LNCaP clone FGC (cell line): ENCODE measurements around the gene MRPS18B.
A peak's percentile ranks its signal among the peaks of the same experiment; 100 is the strongest.

Experiments
- DNase-seq: peaks from one replicate; pipeline ENCODE4 v3.0.0-alpha.2; 2011; ENCODE audit warnings: low read depth
- H3K4me3 ChIP-seq: 2 replicates; pipeline ENCODE4 v1.5.1; 2011; ENCODE audit warnings: mild to moderate bottlenecking, low read depth, low read length, control low read depth
- TF ChIP-seq, protein P1 (sequence below): IDR thresholded peaks from 2 replicates; pipeline ENCODE4 v1.5.1; 2012; ENCODE audit warnings: mild to moderate bottlenecking; ENCODE audit not compliant: control insufficient read depth, insufficient read depth; ENCODE audit errors: extremely low read depth

The MRPS18B gene

DNA sequence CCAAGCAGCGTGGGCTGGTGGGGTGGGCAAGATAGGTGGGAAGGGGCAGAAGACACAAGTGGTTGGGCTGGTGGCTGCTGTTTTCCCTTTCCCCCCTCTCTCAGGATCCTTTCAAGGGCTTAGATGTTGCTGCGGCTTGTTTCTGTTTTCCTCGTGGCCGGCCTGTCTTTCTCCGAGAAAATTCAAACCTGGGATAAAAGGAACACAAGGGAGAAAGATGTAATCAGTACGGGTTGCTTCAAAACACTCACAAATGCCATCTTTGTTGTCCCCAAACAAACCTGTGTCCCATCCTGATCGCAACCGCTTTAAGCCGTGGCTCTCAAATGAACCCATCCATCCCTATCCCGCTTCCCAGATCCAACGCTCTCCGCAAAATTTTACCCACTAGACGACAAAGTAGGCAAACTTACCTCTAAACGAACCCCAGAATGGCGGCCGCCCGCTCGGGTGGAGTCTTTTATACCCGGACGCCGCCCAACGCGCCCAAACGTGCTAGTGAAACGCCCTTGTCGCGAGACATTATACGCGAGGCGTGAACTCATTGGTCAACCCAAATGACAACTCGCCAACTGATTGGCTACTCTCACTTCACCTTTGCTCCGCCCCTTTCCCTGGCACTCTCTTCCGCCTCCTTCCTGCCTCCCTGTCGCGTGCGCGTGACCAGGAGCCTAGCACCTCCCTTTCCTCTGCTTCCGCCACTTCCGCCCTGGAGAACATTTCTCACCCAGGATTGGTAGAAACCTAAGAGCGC lies 652 bp upstream of the MRPS18B start, which contains the start of gene PPP1R10:
Gene PPP1R10 (minus strand): TSS at position 433 of the 754 bp plus-strand sequence. CDS start 7,299 bp downstream, outside the sequence.
- H3K4me3 ChIP-seq = peak within 1 kb of the TSS; percentile 79
- TF ChIP-seq, protein P1, sequence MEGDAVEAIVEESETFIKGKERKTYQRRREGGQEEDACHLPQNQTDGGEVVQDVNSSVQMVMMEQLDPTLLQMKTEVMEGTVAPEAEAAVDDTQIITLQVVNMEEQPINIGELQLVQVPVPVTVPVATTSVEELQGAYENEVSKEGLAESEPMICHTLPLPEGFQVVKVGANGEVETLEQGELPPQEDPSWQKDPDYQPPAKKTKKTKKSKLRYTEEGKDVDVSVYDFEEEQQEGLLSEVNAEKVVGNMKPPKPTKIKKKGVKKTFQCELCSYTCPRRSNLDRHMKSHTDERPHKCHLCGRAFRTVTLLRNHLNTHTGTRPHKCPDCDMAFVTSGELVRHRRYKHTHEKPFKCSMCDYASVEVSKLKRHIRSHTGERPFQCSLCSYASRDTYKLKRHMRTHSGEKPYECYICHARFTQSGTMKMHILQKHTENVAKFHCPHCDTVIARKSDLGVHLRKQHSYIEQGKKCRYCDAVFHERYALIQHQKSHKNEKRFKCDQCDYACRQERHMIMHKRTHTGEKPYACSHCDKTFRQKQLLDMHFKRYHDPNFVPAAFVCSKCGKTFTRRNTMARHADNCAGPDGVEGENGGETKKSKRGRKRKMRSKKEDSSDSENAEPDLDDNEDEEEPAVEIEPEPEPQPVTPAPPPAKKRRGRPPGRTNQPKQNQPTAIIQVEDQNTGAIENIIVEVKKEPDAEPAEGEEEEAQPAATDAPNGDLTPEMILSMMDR = no peak
- DNase-seq = peak; percentile 100

GRCh38 chr6:30618270-30618797 lies 694 bp downstream of the MRPS18B start:
- TF ChIP-seq, protein P1 = no peak
- peak overlapping the region; percentile 79 for H3K4me3 ChIP-seq
- no peak for DNase-seq

GRCh38 chr6:30619561-30619960 lies 1.9 kb downstream of the MRPS18B start:
- TF ChIP-seq, protein P1 = no peak
- no peak for DNase-seq
- no peak overlapping the region for H3K4me3 ChIP-seq

- H3K4me3 ChIP-seq = no peak overlapping the region
- TF ChIP-seq, protein P1 = no peak
- DNase-seq = no peak
These were observed 7.9 kb downstream of the MRPS18B start for GRCh38 chr6:30625511-30625910.

DNA sequence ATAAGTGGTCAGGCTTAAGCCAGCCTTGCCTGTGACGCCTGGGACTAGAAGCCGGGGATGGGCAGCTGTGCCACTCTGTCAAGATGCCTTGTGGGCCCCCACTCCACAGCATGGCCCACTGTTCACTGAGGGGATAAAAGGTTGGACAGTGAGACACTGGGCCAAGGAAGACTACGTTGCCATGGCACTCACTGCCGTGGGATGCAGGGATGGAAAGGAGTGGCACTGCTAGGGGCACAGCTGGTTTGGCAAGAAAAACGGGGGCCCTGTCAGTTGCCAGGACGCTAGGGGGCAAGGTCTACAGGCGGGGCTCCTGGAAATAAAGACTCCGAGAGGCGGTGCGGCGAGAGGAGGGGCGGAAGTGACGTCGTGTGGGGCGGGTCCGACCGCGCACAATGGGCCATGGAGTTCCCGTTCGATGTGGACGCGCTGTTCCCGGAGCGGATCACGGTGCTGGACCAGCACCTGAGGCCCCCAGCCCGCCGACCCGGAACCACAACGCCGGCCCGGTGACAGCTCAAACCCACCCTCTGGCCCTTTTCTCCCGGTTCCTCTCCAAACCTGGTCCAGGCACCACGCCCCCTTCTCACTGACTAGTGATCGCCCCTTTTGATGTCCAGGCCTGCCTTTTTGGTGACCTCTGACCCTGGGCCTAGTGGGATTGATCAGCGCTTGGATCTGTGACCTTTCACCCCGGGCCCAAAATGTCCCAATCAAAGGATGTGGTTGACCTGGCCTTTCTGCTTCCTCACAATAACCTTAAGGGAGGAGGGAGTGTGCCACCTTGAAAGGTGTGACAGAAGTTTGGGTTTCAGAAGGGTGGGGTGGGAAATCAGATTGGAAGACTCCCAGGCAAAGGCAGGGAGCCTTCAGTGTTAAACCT lies 9.1 kb downstream of the MRPS18B start, which contains the start of gene ATAT1:
Gene ATAT1 (plus strand): TSS at position 391 of the 883 bp plus-strand sequence.
- H3K4me3 ChIP-seq = peak within 1 kb of the TSS; percentile 83
- no peak for DNase-seq
- TF ChIP-seq, protein P1 = 0 out of 2 replicates have a peak, but pooled peaks have one; percentile 21

DNA sequence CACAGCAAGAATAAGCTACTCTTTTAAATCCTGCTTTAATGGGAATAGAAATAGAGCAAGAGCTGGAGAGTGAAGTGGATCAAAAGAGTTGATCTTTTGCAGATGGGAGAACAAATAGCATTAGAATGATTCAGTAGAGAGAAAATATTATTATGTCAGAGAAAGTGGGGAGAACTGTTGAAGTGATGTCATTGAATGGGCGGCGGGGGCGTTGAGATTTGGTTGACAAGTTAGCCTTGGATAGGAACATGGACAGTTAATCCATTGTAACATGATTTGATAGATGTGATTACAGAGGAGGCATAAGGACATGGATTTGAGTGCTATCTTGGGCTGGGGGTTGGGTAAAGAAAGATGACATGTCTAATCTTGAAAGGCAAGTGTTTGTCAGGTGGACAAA lies 18.2 kb downstream of the MRPS18B start:
- TF ChIP-seq, protein P1 = no peak
- no peak for DNase-seq
- H3K4me3 ChIP-seq = no peak overlapping the region
